ENCODE measurements around the gene SLC22A1. TPM values are rescaled to one million over a fixed set of nuclear protein-coding genes. Genes with fewer than 3 reads are reported as not detected.
"Not testable (repeated sequence)": the region's sequence is repeated elsewhere in the genome, so short reads cannot be mapped to it uniquely, and the experiment has no call there.

Gene SLC22A1
- total RNA-seq, 1 experiment from 2014 or later = 0.86 TPM

DNA sequence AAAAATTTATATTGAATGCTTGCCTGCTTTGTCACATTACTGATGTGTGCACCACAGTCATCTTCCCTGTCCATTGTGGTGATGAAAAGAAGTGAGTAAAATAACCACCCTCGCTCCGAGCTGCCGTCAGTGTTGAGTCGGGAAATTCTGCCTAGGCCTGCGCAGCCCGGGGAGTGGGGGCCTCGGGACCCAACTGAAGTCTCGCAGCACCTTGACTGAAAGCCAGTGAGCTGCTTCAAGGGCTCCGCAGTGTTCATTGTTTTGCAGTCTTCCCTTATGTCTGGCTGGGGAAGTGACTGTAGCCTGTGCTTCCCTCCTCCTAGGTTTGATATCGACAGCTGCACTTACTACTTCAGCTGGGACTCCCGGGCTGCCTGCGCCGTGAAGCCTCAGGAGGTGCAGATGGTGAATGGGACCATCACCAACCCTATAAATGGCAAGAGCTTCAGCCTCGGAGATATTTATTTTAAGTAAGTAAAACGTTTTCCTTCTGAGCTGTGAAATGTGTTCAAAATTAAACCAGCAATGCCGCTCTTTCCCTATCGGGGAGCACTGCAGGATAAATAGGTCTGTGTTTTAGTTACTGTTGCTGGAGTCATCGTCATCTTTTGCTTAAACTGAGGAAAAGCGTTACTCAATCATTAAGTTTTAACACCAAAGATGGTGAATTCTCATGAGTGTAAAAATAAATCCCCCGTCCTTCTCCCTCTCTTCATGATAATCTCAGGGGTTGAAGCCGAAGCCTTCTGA lies 32.7 kb upstream of the SLC22A1 start:
- CTCF ChIA-PET = interaction anchor here (1.2 to 2.2 kb wide), 4 partner anchors 11 to 367 kb away, joined by 3 to 15 read pairs (median 6); no protein-coding TSS in a partner anchor
- Histone ChIP-seq H3K9me2 (ENCODE audit: insufficient read depth) (no peaks in the 10 kb centered on the region), H3K4me2 (ENCODE audit: low read length) (no peak overlapping the region), H3K79me2 (ENCODE audit: insufficient read depth, low read length) (no peaks in the 10 kb centered on the region), H2AFZ (ENCODE audit: low read depth, low read length, poor library complexity, severe bottlenecking) (no peak overlapping the region), H3K27ac (ENCODE audit: low read depth, low read length) (no peak overlapping the region), H3K9ac (ENCODE audit: low read length) (no peak overlapping the region), H3K4me3 (replicated peaks in 1 of 2; ENCODE audit: low read depth in 1 of 2, low read length in 2 of 2) (no peak overlapping the region), H3K9me3 (ENCODE audit: control insufficient read depth in 1 of 2, insufficient read depth in 1 of 2, low read depth in 1 of 2, low read length in 2 of 2) (no peaks in the 10 kb centered on the region), H3K27me3 (ENCODE audit: insufficient read depth, low read length) (no peaks in the 10 kb centered on the region), H4K20me1 (ENCODE audit: insufficient read depth) (no peaks in the 10 kb centered on the region), H3K36me3 (ENCODE audit: control insufficient read depth in 1 of 2, insufficient read depth in 2 of 2, low read length in 2 of 2) (peaks cover 10 to 24% of the 10 kb centered on the region in 2 experiments; a peak in 3 of 4 replicates), H3K4me1 (ENCODE audit: control insufficient read depth in 1 of 2, insufficient read depth in 2 of 2, low read length in 2 of 2) (no peaks in the 10 kb centered on the region)
- POLR2A ChIA-PET = interaction anchor here (0.6 kb wide), 1 partner anchor 493 kb away, joined by 4 read pairs; no protein-coding TSS in a partner anchor
- intact Hi-C loops (cut with micrococcal nuclease) = loop anchor here (1.0 kb wide), 1 partner anchor 367 kb away; no protein-coding TSS in a partner anchor
- RAD21 ChIA-PET (ENCODE audit: low non-redundant PET in 1 of 2, low total read pairs in 2 of 2, uncharacterized antibody in 2 of 2, unreplicated experiment in 2 of 2) = no interaction called here
- TF ChIP-seq, protein P1, sequence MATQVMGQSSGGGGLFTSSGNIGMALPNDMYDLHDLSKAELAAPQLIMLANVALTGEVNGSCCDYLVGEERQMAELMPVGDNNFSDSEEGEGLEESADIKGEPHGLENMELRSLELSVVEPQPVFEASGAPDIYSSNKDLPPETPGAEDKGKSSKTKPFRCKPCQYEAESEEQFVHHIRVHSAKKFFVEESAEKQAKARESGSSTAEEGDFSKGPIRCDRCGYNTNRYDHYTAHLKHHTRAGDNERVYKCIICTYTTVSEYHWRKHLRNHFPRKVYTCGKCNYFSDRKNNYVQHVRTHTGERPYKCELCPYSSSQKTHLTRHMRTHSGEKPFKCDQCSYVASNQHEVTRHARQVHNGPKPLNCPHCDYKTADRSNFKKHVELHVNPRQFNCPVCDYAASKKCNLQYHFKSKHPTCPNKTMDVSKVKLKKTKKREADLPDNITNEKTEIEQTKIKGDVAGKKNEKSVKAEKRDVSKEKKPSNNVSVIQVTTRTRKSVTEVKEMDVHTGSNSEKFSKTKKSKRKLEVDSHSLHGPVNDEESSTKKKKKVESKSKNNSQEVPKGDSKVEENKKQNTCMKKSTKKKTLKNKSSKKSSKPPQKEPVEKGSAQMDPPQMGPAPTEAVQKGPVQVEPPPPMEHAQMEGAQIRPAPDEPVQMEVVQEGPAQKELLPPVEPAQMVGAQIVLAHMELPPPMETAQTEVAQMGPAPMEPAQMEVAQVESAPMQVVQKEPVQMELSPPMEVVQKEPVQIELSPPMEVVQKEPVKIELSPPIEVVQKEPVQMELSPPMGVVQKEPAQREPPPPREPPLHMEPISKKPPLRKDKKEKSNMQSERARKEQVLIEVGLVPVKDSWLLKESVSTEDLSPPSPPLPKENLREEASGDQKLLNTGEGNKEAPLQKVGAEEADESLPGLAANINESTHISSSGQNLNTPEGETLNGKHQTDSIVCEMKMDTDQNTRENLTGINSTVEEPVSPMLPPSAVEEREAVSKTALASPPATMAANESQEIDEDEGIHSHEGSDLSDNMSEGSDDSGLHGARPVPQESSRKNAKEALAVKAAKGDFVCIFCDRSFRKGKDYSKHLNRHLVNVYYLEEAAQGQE (IDR thresholded peaks at IDR 0.05; ENCODE audit: low read depth) = no peak
- no peak for TF ChIP-seq EZH2phosphoT487 (IDR thresholded peaks at IDR 0.05; ENCODE audit: borderline replicate concordance)
- no TSS peak for BruUV-seq (replicated peaks)
- ATAC-seq (no peak), DNase-seq (ENCODE audit: low read depth, low spot score) (no peak)

DNA sequence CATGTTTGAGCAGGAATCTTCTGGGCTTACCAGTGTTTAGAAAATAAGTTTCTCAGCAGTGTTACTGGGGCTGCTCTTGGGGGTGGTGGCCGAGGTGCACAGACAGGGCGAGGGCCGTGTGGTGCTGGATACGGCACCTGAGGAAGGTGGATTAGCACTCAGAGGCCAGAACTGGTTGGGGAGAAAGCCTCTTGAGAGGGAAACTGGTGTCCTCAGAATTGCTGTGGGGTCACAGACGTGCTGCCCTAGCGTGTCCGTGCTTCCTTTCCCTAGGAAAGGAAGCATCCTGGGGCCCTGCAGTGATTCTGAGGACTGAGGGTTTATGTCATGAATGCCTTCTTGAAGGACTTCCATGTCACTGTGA lies 32.1 kb upstream of the SLC22A1 start:
- BruUV-seq (replicated peaks) = no TSS peak
- H3K4me1 ChIP-seq (ENCODE audit: control insufficient read depth in 1 of 2, insufficient read depth in 2 of 2, low read length in 2 of 2) = no peaks in the 10 kb centered on the region
- intact Hi-C loops (cut with micrococcal nuclease) = no loop called here
- no peaks in the 10 kb centered on the region for H4K20me1 ChIP-seq (ENCODE audit: insufficient read depth)
- RAD21 ChIA-PET (ENCODE audit: low non-redundant PET in 1 of 2, low total read pairs in 2 of 2, uncharacterized antibody in 2 of 2, unreplicated experiment in 2 of 2) = no interaction called here
- H3K9me3 ChIP-seq (ENCODE audit: control insufficient read depth in 1 of 2, insufficient read depth in 1 of 2, low read depth in 1 of 2, low read length in 2 of 2) = no peaks in the 10 kb centered on the region
- H3K4me2 ChIP-seq (ENCODE audit: low read length) = no peak overlapping the region
- POLR2A ChIA-PET = no interaction called here
- H3K27me3 ChIP-seq (ENCODE audit: insufficient read depth, low read length) = no peaks in the 10 kb centered on the region
- no peak overlapping the region for H3K9ac ChIP-seq (ENCODE audit: low read length)
- H3K36me3 ChIP-seq (ENCODE audit: control insufficient read depth in 1 of 2, insufficient read depth in 2 of 2, low read length in 2 of 2) = peaks cover 10 to 27% of the 10 kb centered on the region in 2 experiments; a peak in 3 of 4 replicates
- H3K9me2 ChIP-seq (ENCODE audit: insufficient read depth) = no peaks in the 10 kb centered on the region
- ATAC-seq (no peak), DNase-seq (ENCODE audit: low read depth, low spot score) (no peak)
- H3K4me3 ChIP-seq (replicated peaks in 1 of 2; ENCODE audit: low read depth in 1 of 2, low read length in 2 of 2) = no peak overlapping the region
- H3K79me2 ChIP-seq (ENCODE audit: insufficient read depth, low read length) = no peaks in the 10 kb centered on the region
- CTCF ChIA-PET = no interaction called here
- H2AFZ ChIP-seq (ENCODE audit: low read depth, low read length, poor library complexity, severe bottlenecking) = no peak overlapping the region
- H3K27ac ChIP-seq (ENCODE audit: low read depth, low read length) = no peak overlapping the region
- TF ChIP-seq ZBTB33 (IDR thresholded peaks at IDR 0.05; ENCODE audit: extremely low read depth, insufficient replicate concordance, low read length) = no peak

DNA sequence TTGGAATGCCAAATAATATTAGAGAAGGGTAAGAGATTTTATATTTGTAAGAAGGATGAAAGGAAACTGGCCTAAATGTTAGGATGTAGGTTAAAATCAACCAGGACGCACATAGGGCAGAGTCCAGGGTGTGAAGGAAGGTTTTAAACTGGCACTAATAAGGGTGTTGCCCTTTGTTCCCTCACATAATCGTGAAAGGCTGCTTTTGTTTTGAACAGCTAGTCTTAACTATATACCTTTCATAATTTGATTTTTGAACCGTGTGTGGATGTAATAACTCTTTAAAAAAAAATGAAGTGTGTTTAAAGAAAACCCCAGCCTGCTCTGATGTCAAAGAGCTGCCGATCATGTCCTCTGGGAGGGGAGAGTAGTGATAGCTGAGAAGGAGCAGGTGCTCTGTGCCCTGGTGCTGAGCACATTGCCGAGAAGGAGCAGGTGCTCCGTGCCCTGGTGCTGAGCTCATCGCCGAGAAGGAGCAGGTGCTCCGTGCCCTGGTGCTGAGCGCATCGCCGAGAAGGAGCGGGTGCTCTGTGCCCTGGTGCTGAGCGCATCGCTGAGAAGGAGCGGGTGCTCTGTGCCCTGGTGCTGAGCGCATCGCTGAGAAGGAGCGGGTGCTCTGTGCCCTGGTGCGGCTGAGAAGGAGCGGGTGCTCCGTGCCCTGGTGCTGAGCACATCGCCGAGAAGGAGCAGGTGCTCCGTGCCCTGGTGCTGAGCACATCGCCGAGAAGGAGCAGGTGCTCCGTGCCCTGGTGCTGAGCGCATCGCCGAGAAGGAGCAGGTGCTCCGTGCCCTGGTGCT lies 31.0 kb upstream of the SLC22A1 start:
- H3K4me1 ChIP-seq (ENCODE audit: control insufficient read depth in 1 of 2, insufficient read depth in 2 of 2, low read length in 2 of 2); H3K79me2 ChIP-seq (ENCODE audit: insufficient read depth, low read length); H3K9me3 ChIP-seq (ENCODE audit: control insufficient read depth in 1 of 2, insufficient read depth in 1 of 2, low read depth in 1 of 2, low read length in 2 of 2); H4K20me1 ChIP-seq (ENCODE audit: insufficient read depth); POLR2A ChIA-PET; H3K9ac ChIP-seq (ENCODE audit: low read length); RAD21 ChIA-PET (ENCODE audit: low non-redundant PET in 1 of 2, low total read pairs in 2 of 2, uncharacterized antibody in 2 of 2, unreplicated experiment in 2 of 2); intact Hi-C loops (cut with micrococcal nuclease); DNase-seq (ENCODE audit: low read depth, low spot score); BruUV-seq (replicated peaks); H3K4me3 ChIP-seq (replicated peaks in 1 of 2; ENCODE audit: low read depth in 1 of 2, low read length in 2 of 2); ATAC-seq; H2AFZ ChIP-seq (ENCODE audit: low read depth, low read length, poor library complexity, severe bottlenecking); H3K4me2 ChIP-seq (ENCODE audit: low read length); H3K27ac ChIP-seq (ENCODE audit: low read depth, low read length); H3K27me3 ChIP-seq (ENCODE audit: insufficient read depth, low read length); CTCF ChIA-PET; H3K9me2 ChIP-seq (ENCODE audit: insufficient read depth): not testable (repeated sequence)
- peaks cover 10 to 27% of the 10 kb centered on the region in 2 experiments; a peak in 3 of 4 replicates for H3K36me3 ChIP-seq (ENCODE audit: control insufficient read depth in 1 of 2, insufficient read depth in 2 of 2, low read length in 2 of 2)
